Liver (tissue), 3 donors: Measurements from ENCODE around the gene HAND2.

ENCODE experiments used
- ATF3 ChIP-seq: IDR thresholded peaks from 2 replicates; pipeline ENCODE4 v1.6.1; 2016; ENCODE audit warnings: antibody characterized with exemption
- JUND ChIP-seq, 2 donors: IDR thresholded peaks; 2 replicates each; pipeline ENCODE4 v1.6.1; 2016; ENCODE audit warnings: antibody characterized with exemption in 2 of 2
- MAX ChIP-seq: IDR thresholded peaks from 2 replicates; pipeline ENCODE4 v1.6.1; 2016; ENCODE audit warnings: antibody characterized with exemption
- RAD21 ChIP-seq, 2 donors: IDR thresholded peaks; 2 replicates each; pipeline ENCODE4 v1.6.1; 2016; ENCODE audit warnings: antibody characterized with exemption in 2 of 2, mild to moderate bottlenecking in 2 of 2
- REST ChIP-seq: IDR thresholded peaks from 2 replicates; pipeline ENCODE4 v1.6.1; 2016; ENCODE audit warnings: antibody characterized with exemption, mild to moderate bottlenecking
- RXRA ChIP-seq, 2 donors: IDR thresholded peaks; 2 replicates each; pipeline ENCODE4 v1.6.1; 2017 to 2018; ENCODE audit warnings: antibody characterized with exemption in 2 of 2, mild to moderate bottlenecking in 1 of 2
- TF ChIP-seq, protein P1 (sequence below): fragments of 150-350 bp; IDR thresholded peaks from 2 replicates; pipeline ENCODE4 v1.5.1; 2017; ENCODE audit warnings: improper control_type of control experiment, low read depth, low read length; ENCODE audit not compliant: missing input control
- donor health status: healthy.
- donor health status: healthy.

- TF ChIP-seq RXRA (IDR thresholded peaks at IDR 0.05) = no peak
- no peak for TF ChIP-seq REST
- TF ChIP-seq MAX = no peak
- TF ChIP-seq ATF3 = no peak
- TF ChIP-seq, protein P1, sequence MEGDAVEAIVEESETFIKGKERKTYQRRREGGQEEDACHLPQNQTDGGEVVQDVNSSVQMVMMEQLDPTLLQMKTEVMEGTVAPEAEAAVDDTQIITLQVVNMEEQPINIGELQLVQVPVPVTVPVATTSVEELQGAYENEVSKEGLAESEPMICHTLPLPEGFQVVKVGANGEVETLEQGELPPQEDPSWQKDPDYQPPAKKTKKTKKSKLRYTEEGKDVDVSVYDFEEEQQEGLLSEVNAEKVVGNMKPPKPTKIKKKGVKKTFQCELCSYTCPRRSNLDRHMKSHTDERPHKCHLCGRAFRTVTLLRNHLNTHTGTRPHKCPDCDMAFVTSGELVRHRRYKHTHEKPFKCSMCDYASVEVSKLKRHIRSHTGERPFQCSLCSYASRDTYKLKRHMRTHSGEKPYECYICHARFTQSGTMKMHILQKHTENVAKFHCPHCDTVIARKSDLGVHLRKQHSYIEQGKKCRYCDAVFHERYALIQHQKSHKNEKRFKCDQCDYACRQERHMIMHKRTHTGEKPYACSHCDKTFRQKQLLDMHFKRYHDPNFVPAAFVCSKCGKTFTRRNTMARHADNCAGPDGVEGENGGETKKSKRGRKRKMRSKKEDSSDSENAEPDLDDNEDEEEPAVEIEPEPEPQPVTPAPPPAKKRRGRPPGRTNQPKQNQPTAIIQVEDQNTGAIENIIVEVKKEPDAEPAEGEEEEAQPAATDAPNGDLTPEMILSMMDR = no peak
- no peak for TF ChIP-seq RAD21 (IDR thresholded peaks at IDR 0.05)
- no peak for TF ChIP-seq JUND (IDR thresholded peaks at IDR 0.05)
These were observed 26.5 kb downstream of the HAND2 start for GRCh38 chr4:173503330-173504180.
